ENCODE measurements around the gene ACAP1. TPM values are rescaled to one million over a fixed set of nuclear protein-coding genes. Genes with fewer than 3 reads are reported as not detected.

ACAP1 gene
- total and polyA plus RNA-seq, 9 of the 15 experiments (the other 6 are each of a cell fraction or from before 2014, with no cell fraction given) = 0.15 to 8.5 (median 2.4) TPM

DNA sequence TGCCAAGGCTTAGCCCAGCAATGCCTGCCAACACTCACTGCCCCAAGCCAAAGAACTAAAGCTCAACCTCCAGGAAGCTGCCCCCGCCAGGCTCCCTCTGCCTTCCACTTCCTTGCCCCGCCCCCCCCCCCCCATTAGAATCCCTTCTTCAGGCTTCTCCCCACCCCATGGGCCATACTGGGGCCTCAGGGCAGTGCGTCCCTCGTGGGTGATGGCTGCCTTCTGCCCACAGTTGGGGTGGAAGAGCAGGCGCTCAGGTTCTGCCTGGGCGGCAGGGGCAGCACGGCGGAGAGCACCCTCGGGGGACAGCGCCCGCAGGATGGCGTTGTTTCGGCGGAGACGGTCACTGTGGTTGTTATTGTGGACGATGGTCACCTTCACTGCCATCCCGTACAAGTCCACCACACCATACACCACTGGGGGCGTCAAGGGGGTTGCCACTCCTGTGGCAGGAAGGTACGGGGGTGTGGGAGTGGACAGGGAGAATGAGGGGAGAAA is 11.2 kb upstream of the ACAP1 start:
- Histone ChIP-seq H3K4me2 (ENCODE audit: insufficient read depth, low read length) (no peak overlapping the region), H3K36me3 (ENCODE audit: control insufficient read depth, insufficient read depth, low read length) (peaks cover 65% of the 10 kb centered on the region; the same call in 2 of the 3 replicates), H3K4me3 (no peak overlapping the region), H3K4me1 (replicated peaks in 1 of 2; ENCODE audit: control insufficient read depth in 2 of 2, insufficient read depth in 2 of 2, low read length in 2 of 2) (peaks cover 0 to 26% of the 10 kb centered on the region in 2 experiments; a peak in 3 of 5 replicates), H3K79me2 (ENCODE audit: control insufficient read depth, insufficient read depth, low read length) (peaks cover 16% of the 10 kb centered on the region), H3K9ac (ENCODE audit: insufficient read depth in 1 of 2, low read depth in 2 of 2, low read length in 2 of 2) (no peak overlapping the region), H3K27me3 (ENCODE audit: control insufficient read depth in 2 of 2, insufficient read depth in 2 of 2, low read length in 2 of 2) (no peaks in the 10 kb centered on the region), H4K20me1 (replicated peaks; ENCODE audit: control insufficient read depth, insufficient read depth, low read length) (no peaks in the 10 kb centered on the region), H3K9me3 (replicated peaks; ENCODE audit: control insufficient read depth, insufficient read depth, low read depth, low read length) (no peaks in the 10 kb centered on the region), H3K27ac (ENCODE audit: extremely low read depth, low read depth, low read length) (no peak overlapping the region), H2AFZ (ENCODE audit: low read depth, low read length) (no peak overlapping the region), H3K9me1 (ENCODE audit: control insufficient read depth, insufficient read depth, low read length) (no peaks in the 10 kb centered on the region)
- POLR2A ChIA-PET = interaction anchor here (1.5 kb wide), 1 partner anchor 12 kb away, joined by 3 read pairs; no protein-coding TSS in a partner anchor
- DNase-seq (ENCODE audit: extremely low read depth in 1 of 4, low spot score in 3 of 4) = no peak
- TF ChIP-seq STAG1 (CRISPR knock-in tag; IDR thresholded peaks at IDR 0.05; ENCODE audit: borderline replicate concordance) (no peak), U2AF1 (optimal IDR thresholded peaks at IDR 0.05; ENCODE audit: low read depth, low read length) (no peak), ZSCAN29 (IDR thresholded peaks at IDR 0.05) (no peak)
- in situ Hi-C loops (cut with MboI) = no loop called here
- CTCF ChIA-PET (ENCODE audit: low intra/inter-chr PET ratio) = interaction anchor here (2.4 kb wide), 1 partner anchor 20 kb away, joined by 13 read pairs; no protein-coding TSS in a partner anchor
- BruUV-seq (replicated peaks) = no TSS peak
- intact Hi-C loops (cut with micrococcal nuclease) = no loop called here
- no peak for ATAC-seq
- no peak for FAIRE-seq
- WGBS (ENCODE audit: insufficient coverage, low coverage, missing lambda C conversion rate) = 94% methylated on average over 8 of the region's 19 CpGs

DNA sequence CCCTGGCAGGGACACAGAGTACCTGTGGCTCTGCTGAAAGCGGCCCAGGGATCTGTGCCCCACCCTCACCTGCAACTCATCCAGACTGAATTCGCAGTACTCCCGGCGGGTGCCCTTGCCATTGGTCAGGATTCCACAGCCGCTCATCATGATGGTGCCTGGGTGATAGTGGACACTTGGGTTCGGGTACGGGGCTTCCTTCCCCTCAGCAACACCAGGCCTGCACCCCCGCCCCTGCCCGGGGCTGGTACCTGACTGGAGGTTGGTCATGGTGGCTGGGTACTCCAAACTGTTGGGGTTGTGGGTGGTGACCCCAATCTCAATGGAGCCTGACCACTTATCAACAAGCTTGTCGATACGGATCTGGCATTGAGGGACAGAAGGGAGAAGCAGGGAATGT is 10.1 kb upstream of the ACAP1 start:
- ChIA-PET CTCF (ENCODE audit: low intra/inter-chr PET ratio) (no interaction called here), POLR2A (interaction anchor here (0.6 to 1.5 kb wide), 2 partner anchors 13 to 487 kb away, joined by 3 read pairs; no protein-coding TSS in a partner anchor)
- no peaks in the 10 kb centered on the region for H3K9me1 ChIP-seq (ENCODE audit: control insufficient read depth, insufficient read depth, low read length)
- no peaks in the 10 kb centered on the region for H3K9me3 ChIP-seq (replicated peaks; ENCODE audit: control insufficient read depth, insufficient read depth, low read depth, low read length)
- H3K36me3 ChIP-seq (ENCODE audit: control insufficient read depth, insufficient read depth, low read length) = peaks cover 54% of the 10 kb centered on the region; the same call in 2 of the 3 replicates
- no peaks in the 10 kb centered on the region for H3K27me3 ChIP-seq (ENCODE audit: control insufficient read depth in 2 of 2, insufficient read depth in 2 of 2, low read length in 2 of 2)
- H3K4me3 ChIP-seq = no peak overlapping the region
- peaks cover 4 to 34% of the 10 kb centered on the region in 2 experiments; a peak in 4 of 5 replicates for H3K4me1 ChIP-seq (replicated peaks in 1 of 2; ENCODE audit: control insufficient read depth in 2 of 2, insufficient read depth in 2 of 2, low read length in 2 of 2)
- H3K4me2 ChIP-seq (ENCODE audit: insufficient read depth, low read length) = no peak overlapping the region
- TF ChIP-seq TAF1 (IDR thresholded peaks at IDR 0.05; ENCODE audit: control insufficient read depth, extremely low read depth, insufficient read depth, low read length, severe bottlenecking) (no peak), HNRNPL (IDR thresholded peaks at IDR 0.05; ENCODE audit: low read depth, low read length) (no peak), ZNF76 (CRISPR knock-in tag; IDR thresholded peaks at IDR 0.05; ENCODE audit: borderline replicate concordance) (no peak), GABPB2 (CRISPR knock-in tag; conservative IDR thresholded peaks at IDR 0.05) (no peak), ETV1 (tag; conservative IDR thresholded peaks at IDR 0.05; ENCODE audit: low read depth) (no peak), POLR2AphosphoS5 (IDR thresholded peaks at IDR 0.05; ENCODE audit: control insufficient read depth, insufficient read depth, low read depth, low read length) (no peak), GTF2E2 (tag; IDR thresholded peaks at IDR 0.05) (no peak), DACH1 (IDR thresholded peaks at IDR 0.05; ENCODE audit: partially characterized antibody) (no peak), MEF2D (tag; conservative IDR thresholded peaks at IDR 0.05; ENCODE audit: low read depth) (no peak)
- TF ChIP-seq, protein P1, sequence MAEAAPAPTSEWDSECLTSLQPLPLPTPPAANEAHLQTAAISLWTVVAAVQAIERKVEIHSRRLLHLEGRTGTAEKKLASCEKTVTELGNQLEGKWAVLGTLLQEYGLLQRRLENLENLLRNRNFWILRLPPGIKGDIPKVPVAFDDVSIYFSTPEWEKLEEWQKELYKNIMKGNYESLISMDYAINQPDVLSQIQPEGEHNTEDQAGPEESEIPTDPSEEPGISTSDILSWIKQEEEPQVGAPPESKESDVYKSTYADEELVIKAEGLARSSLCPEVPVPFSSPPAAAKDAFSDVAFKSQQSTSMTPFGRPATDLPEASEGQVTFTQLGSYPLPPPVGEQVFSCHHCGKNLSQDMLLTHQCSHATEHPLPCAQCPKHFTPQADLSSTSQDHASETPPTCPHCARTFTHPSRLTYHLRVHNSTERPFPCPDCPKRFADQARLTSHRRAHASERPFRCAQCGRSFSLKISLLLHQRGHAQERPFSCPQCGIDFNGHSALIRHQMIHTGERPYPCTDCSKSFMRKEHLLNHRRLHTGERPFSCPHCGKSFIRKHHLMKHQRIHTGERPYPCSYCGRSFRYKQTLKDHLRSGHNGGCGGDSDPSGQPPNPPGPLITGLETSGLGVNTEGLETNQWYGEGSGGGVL (CRISPR knock-in tag; IDR thresholded peaks at IDR 0.05) = no peak
- no peaks in the 10 kb centered on the region for H4K20me1 ChIP-seq (replicated peaks; ENCODE audit: control insufficient read depth, insufficient read depth, low read length)
- DNase-seq (ENCODE audit: extremely low read depth in 1 of 4, low spot score in 3 of 4) = no peak
- no peak overlapping the region for H3K9ac ChIP-seq (ENCODE audit: insufficient read depth in 1 of 2, low read depth in 2 of 2, low read length in 2 of 2)
- H3K79me2 ChIP-seq (ENCODE audit: control insufficient read depth, insufficient read depth, low read length) = peaks cover 16% of the 10 kb centered on the region
- FAIRE-seq = no peak
- H2AFZ ChIP-seq (ENCODE audit: low read depth, low read length) = no peak overlapping the region
- whole genome bisulfite sequencing (ENCODE audit: insufficient coverage, low coverage, missing lambda C conversion rate) = 92% methylated on average over 8 of the region's 11 CpGs
- no peak for ATAC-seq
- intact Hi-C loops (cut with micrococcal nuclease) (no loop called here), in situ Hi-C loops (cut with MboI) (no loop called here)
- no TSS peak for BruUV-seq (replicated peaks)
- no peak overlapping the region for H3K27ac ChIP-seq (ENCODE audit: extremely low read depth, low read depth, low read length)

All from K562 (cell line).